Calu3 (cell line): ENCODE results near the gene WASF3. TPM values are rescaled to one million over a fixed set of nuclear protein-coding genes. Genes with fewer than 3 reads are reported as not detected.

Experiments
- BruUV-seq: library from RNA; stranded (reverse); fragments of 400-500 nt; replicated peaks from 2 replicates; lab custom pipeline; 2021; lab: Mats Ljungman, UMichigan
- CTCF ChIA-PET: fragments of 300-600 bp; sonication (Branson Sonifier 250); formaldehyde crosslinking; loops from one replicate; lab custom pipeline; 2022; ENCODE audit warnings: antibody characterized with exemption; lab: Charles Lee
- DNase-seq: peaks from one replicate; pipeline ENCODE4 v3.0.0; 2022
- H3K27ac Mint-ChIP-seq: one replicate; pipeline ENCODE4 v1.8.0; 2022; ENCODE audit warnings: mixed read lengths; ENCODE audit not compliant: unreplicated experiment
- H3K27me3 Mint-ChIP-seq: one replicate; pipeline ENCODE4 v1.8.0; 2022; ENCODE audit warnings: mixed read lengths; ENCODE audit not compliant: unreplicated experiment
- H3K36me3 Mint-ChIP-seq: one replicate; pipeline ENCODE4 v1.8.0; 2022; ENCODE audit warnings: mild to moderate bottlenecking, moderate library complexity, mixed read lengths; ENCODE audit not compliant: insufficient read depth, unreplicated experiment
- H3K4me1 Mint-ChIP-seq: one replicate; pipeline ENCODE4 v1.8.0; 2022; ENCODE audit warnings: mild to moderate bottlenecking, low read depth, mixed read lengths; ENCODE audit not compliant: unreplicated experiment
- H3K4me3 Mint-ChIP-seq: one replicate; pipeline ENCODE4 v1.8.0; 2022; ENCODE audit warnings: mild to moderate bottlenecking, low read depth, moderate library complexity, mixed read lengths; ENCODE audit not compliant: unreplicated experiment
- H3K9me3 Mint-ChIP-seq: one replicate; pipeline ENCODE4 v1.8.0; 2022; ENCODE audit warnings: low read depth, mixed read lengths; ENCODE audit not compliant: unreplicated experiment
- intact Hi-C: fragments of 100-400 bp; cut with micrococcal nuclease; formaldehyde crosslinking; loops from one replicate; pipeline ENCODE4 v1.10.0; 2022; ENCODE audit not compliant: unreplicated experiment
- total RNA-seq: library from RNA; stranded (reverse); gene quantifications from 2 replicates; pipeline ENCODE4 v1.2.3, GENCODE V29; 2022
- TF ChIP-seq, protein P1 (sequence below): fragments of 200-600 bp; IDR thresholded peaks from one replicate; pipeline ENCODE4 v1.8.0; 2022; ENCODE audit warnings: antibody characterized with exemption; ENCODE audit not compliant: unreplicated experiment

Gene WASF3
- total RNA-seq, 1 experiment from 2014 or later, result 8.7 TPM

DNA sequence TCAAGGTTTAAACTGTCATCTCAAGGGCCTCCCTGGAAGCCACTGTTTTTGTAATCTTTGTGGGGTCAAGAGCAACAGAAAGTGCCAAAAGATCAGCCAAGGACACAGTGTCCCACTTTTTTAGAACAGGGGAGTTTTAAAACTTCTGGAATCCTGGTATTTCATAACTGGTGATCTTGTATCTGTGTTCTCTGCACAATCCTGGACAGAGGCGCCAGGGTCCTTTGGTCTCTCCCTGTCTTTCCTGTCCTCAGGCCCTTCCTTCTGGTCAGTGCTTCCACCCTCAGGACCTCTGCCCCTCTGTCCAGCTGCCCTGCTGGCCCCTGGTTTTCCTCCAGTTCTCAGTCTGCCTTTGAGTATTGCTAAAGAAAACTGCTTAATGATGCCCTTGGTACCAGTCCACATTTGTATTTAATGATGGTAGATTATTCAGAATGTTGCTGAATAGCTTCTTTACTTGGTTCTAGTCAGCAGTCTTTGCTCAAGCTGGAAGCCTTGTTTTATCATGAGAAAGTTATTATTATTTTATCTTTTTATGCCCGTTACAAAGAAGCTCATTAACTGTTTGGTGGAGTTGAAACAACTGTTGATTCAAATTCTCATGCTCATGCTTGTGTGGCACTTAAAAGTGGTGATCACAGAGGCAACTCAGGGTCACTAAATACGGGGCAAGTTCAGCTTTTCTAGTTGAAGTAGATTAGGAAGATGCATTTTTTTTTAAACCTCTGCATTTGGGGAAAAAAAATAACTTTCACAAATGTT is 47.5 kb downstream of the WASF3 start:
- Mint-ChIP-seq H3K4me3 (no peak overlapping the region), H3K9me3 (no peaks in the 10 kb centered on the region), H3K27me3 (no peaks in the 10 kb centered on the region), H3K27ac (no peak overlapping the region), H3K36me3 (no peaks in the 10 kb centered on the region), H3K4me1 (no peaks in the 10 kb centered on the region)
- BruUV-seq, result no TSS peak
- intact Hi-C loops, result no loop called here
- DNase-seq, result no peak
- TF ChIP-seq, protein P1, sequence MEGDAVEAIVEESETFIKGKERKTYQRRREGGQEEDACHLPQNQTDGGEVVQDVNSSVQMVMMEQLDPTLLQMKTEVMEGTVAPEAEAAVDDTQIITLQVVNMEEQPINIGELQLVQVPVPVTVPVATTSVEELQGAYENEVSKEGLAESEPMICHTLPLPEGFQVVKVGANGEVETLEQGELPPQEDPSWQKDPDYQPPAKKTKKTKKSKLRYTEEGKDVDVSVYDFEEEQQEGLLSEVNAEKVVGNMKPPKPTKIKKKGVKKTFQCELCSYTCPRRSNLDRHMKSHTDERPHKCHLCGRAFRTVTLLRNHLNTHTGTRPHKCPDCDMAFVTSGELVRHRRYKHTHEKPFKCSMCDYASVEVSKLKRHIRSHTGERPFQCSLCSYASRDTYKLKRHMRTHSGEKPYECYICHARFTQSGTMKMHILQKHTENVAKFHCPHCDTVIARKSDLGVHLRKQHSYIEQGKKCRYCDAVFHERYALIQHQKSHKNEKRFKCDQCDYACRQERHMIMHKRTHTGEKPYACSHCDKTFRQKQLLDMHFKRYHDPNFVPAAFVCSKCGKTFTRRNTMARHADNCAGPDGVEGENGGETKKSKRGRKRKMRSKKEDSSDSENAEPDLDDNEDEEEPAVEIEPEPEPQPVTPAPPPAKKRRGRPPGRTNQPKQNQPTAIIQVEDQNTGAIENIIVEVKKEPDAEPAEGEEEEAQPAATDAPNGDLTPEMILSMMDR, result no peak
- CTCF ChIA-PET, result no interaction called here

DNA sequence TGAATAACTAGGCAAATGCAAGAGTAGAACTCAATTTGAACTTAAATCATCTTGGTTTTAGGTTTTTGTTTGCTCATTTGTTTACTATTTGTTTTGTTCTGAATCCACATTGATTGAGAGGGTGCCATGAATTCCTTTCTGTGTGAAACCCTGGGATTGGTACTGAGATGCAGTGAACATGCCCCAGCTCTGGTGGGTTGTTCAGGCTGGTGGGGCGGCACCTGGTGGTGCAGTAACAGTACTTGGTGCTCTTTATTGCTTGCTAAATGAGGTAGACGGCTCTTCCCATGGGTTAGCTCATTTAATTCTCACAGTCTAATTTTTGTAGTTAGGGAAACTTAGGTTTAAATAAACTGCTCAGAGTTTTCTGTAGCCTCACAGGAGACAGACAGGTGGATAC is 48.4 kb downstream of the WASF3 start:
- CTCF ChIA-PET, result interaction anchor here (0.7 kb wide), 2 partner anchors 108 to 283 kb away, joined by 3 to 5 read pairs; no protein-coding TSS in a partner anchor
- H3K4me1 Mint-ChIP-seq, result no peaks in the 10 kb centered on the region
- H3K4me3 Mint-ChIP-seq, result no peak overlapping the region

DNA sequence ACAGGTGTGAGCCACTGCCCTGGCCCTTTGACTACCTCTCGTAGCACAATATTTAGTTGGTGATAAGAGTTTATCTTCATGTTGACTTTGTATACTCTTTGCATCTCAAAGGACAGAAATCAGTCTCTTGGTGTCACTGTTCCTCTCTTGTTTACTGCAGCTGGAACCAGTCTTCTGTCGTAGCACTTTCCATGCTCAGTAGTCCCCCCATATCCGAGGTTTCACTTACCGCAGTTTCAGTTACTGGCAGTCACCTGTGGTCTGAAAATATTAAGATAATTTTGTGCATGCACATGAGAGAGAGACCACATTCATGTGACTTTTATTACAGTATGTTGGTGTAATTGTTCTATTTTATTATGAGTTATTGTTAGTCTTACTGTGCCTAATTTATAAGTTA is 49.1 kb downstream of the WASF3 start:
- no peaks in the 10 kb centered on the region for H3K27me3 Mint-ChIP-seq
- intact Hi-C loops, result no loop called here
- TF ChIP-seq, protein P1, result no peak
- H3K27ac Mint-ChIP-seq, result no peak overlapping the region
- no peak overlapping the region for H3K4me3 Mint-ChIP-seq
- no peak for DNase-seq
- H3K4me1 Mint-ChIP-seq, result no peaks in the 10 kb centered on the region
- no peaks in the 10 kb centered on the region for H3K9me3 Mint-ChIP-seq
- CTCF ChIA-PET, result interaction anchor here (0.7 kb wide), 1 partner anchor 109 kb away, joined by 5 read pairs; no protein-coding TSS in a partner anchor
- H3K36me3 Mint-ChIP-seq, result no peaks in the 10 kb centered on the region
- BruUV-seq, result no TSS peak

More for the DNA sequence above, 48.4 kb downstream of the WASF3 start:
- no peak for DNase-seq
- H3K36me3 Mint-ChIP-seq, result no peaks in the 10 kb centered on the region
- no peaks in the 10 kb centered on the region for H3K9me3 Mint-ChIP-seq
- intact Hi-C loops, result no loop called here
- TF ChIP-seq, protein P1, result no peak
- BruUV-seq, result no TSS peak
- no peaks in the 10 kb centered on the region for H3K27me3 Mint-ChIP-seq
- no peak overlapping the region for H3K27ac Mint-ChIP-seq

DNA sequence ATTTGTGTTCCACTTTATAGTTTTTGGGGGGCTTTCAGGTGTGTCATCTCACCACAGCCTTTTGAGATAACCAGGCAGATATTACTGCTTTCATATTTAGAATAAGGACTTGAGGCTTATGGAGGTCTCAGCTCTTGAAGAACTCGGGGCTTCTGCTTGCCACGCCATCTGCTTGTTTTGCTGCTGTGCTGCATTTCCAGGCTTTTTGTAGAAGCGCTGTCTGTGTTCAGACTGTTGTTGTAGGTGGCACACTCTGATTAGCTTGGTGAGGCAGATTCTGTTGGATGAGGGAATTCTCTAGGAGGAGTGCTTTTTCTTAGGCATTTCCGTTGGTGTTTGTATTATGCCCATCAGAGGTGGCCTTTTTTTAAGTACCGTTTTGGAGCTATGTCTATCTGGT is 57.2 kb downstream of the WASF3 start:
- Mint-ChIP-seq H3K36me3 (no peaks in the 10 kb centered on the region), H3K9me3 (no peaks in the 10 kb centered on the region), H3K4me1 (no peaks in the 10 kb centered on the region), H3K27ac (no peak overlapping the region), H3K27me3 (no peaks in the 10 kb centered on the region), H3K4me3 (no peak overlapping the region)
- no peak for DNase-seq
- intact Hi-C loops, result no loop called here
- CTCF ChIA-PET, result no interaction called here
- TF ChIP-seq, protein P1, result no peak
- BruUV-seq, result no TSS peak
